Mucosa of descending colon (tissue), 3 donors: ENCODE measurements around the gene TMEM106B. TPM values are rescaled to one million over a fixed set of nuclear protein-coding genes. Genes with fewer than 3 reads are reported as not detected.

Experiments used
- ATAC-seq: fragments of 200-7000 bp; cut with Tn5 transposase; one replicate; pipeline ENCODE4 v1.9.1; 2020; ENCODE audit warnings: mild to moderate bottlenecking, moderate library complexity
- DNase-seq, 3 donors: peaks; one replicate each; pipeline ENCODE4 v3.0.0-alpha.2; 2020
- H3K36me3 ChIP-seq: fragments of 200-600 bp; one replicate; pipeline ENCODE4 v1.8.0; 2021; ENCODE audit warnings: low read depth, mild to moderate bottlenecking
- H3K4me1 ChIP-seq: fragments of 200-600 bp; one replicate; pipeline ENCODE4 v1.8.0; 2021; ENCODE audit warnings: low read depth, mild to moderate bottlenecking
- H3K4me3 ChIP-seq: fragments of 200-600 bp; one replicate; pipeline ENCODE4 v1.8.0; 2021; ENCODE audit warnings: mild to moderate bottlenecking
- H3K9me3 ChIP-seq: fragments of 200-600 bp; one replicate; pipeline ENCODE4 v1.8.0; 2021; ENCODE audit warnings: mild to moderate bottlenecking
- CTCF ChIP-seq: fragments of 200-600 bp; IDR thresholded peaks from one replicate; pipeline ENCODE4 v1.8.0; 2022; ENCODE audit warnings: antibody characterized with exemption, mild to moderate bottlenecking
- intact Hi-C, 2 donors: fragments of 100-400 bp; cut with DNase I in 1 of 2; cut with micrococcal nuclease in 1 of 2; formaldehyde crosslinking; loops; one replicate each; pipeline versions ENCODE4 v1.11.0 to v1.11.1; 2022; cut with DNase I, micrococcal nuclease
- total RNA-seq, 3 donors: library from RNA; stranded (reverse); fragmentation: NEBNext Ultra II Directional in 2 of 3; extraction: Animal tissue kit (Norgen Biotek cat#: 25700) in 2 of 3; gene quantifications; one replicate each; pipeline versions ENCODE4 v1.2.1 to v1.2.4, GENCODE V29; 2021 to 2023
- donor health status: DM: no; HTN: no; CAD: no; lungs with moderate emphysema.
- donor health status: DM: no; HTN: no; CAD: no.
- donor health status: DM: no; HTN: yes; CAD: no.

The TMEM106B gene
- total RNA-seq, 3 donors from 2014 or later = 44.0 to 64.8 (median 60.2) TPM

DNA sequence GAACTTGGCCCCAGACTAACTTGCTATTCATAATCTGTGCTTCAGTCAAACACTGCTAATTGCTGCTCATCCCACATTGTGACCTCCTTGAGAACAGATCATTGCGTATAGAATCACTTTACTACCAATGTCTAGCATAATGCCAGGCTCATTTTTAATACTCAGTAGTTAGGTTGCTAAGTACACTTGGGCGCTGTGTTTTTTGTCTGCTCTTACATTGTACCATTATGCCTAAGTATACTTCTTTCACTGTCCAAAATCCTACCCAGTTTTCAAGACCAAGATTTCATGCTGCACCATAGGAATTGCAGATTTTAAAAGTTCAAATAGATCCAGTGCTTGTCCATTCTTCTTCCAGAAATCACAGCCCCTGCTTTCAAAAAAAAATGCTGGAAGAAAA, 32.8 kb upstream of the TMEM106B start:
- no peak overlapping the region for H3K4me3 ChIP-seq

GRCh38 chr7:12194426-12194825, 16.7 kb upstream of the TMEM106B start:
- Histone ChIP-seq H3K4me3 (no peak overlapping the region), H3K9me3 (no peaks in the 10 kb centered on the region), H3K4me1 (no peaks in the 10 kb centered on the region), H3K36me3 (no peaks in the 10 kb centered on the region)
- DNase-seq = no peak
- TF ChIP-seq CTCF = no peak
- ATAC-seq = no peak
- intact Hi-C loops = no loop called here

More for the DNA sequence above, 32.8 kb upstream of the TMEM106B start:
- no peaks in the 10 kb centered on the region for H3K36me3 ChIP-seq
- H3K9me3 ChIP-seq = no peaks in the 10 kb centered on the region
- DNase-seq (no peak), ATAC-seq (no peak)
- TF ChIP-seq CTCF = no peak
- no peaks in the 10 kb centered on the region for H3K4me1 ChIP-seq
- intact Hi-C loops = no loop called here

- no peak overlapping the region for H3K4me3 ChIP-seq
- TF ChIP-seq CTCF = no peak
- H3K9me3 ChIP-seq = no peaks in the 10 kb centered on the region
- ATAC-seq (no peak), DNase-seq (no peak)
- intact Hi-C loops = no loop called here
- no peaks in the 10 kb centered on the region for H3K4me1 ChIP-seq
- H3K36me3 ChIP-seq = no peaks in the 10 kb centered on the region
Observed at GRCh38 chr7:12196386-12196785, 14.7 kb upstream of the TMEM106B start.

GRCh38 chr7:12199363-12199762, 11.7 kb upstream of the TMEM106B start:
- H3K9me3 ChIP-seq = no peaks in the 10 kb centered on the region
- H3K36me3 ChIP-seq = no peaks in the 10 kb centered on the region
- ATAC-seq (no peak), DNase-seq (no peak)
- intact Hi-C loops = no loop called here
- no peak for TF ChIP-seq CTCF
- no peaks in the 10 kb centered on the region for H3K4me1 ChIP-seq
- H3K4me3 ChIP-seq = no peak overlapping the region

- TF ChIP-seq CTCF = no peak
- H3K9me3 ChIP-seq = no peaks in the 10 kb centered on the region
- peaks cover under 1% of the 10 kb centered on the region for H3K4me1 ChIP-seq
- no peak for DNase-seq
- H3K36me3 ChIP-seq = no peaks in the 10 kb centered on the region
- ATAC-seq = no peak
- intact Hi-C loops = no loop called here
- no peak overlapping the region for H3K4me3 ChIP-seq
Observed at GRCh38 chr7:12207046-12207445, 4.0 kb upstream of the TMEM106B start.

GRCh38 chr7:12209221-12209620, 1.9 kb upstream of the TMEM106B start:
- TF ChIP-seq CTCF = no peak
- Histone ChIP-seq H3K36me3 (no peaks in the 10 kb centered on the region), H3K4me1 (peaks cover 9% of the 10 kb centered on the region), H3K9me3 (no peaks in the 10 kb centered on the region), H3K4me3 (no peak overlapping the region)
- DNase-seq = no peak
- intact Hi-C loops = no loop called here
- no peak for ATAC-seq
